GM12801 (cell line): ENCODE measurements around the gene DHX30.

ENCODE experiments used
- TF ChIP-seq, protein P1 (sequence below): IDR thresholded peaks from one replicate; pipeline ENCODE4 v1.5.1; 2011; ENCODE audit warnings: control low read depth; ENCODE audit not compliant: insufficient read length; ENCODE audit errors: extremely low read depth

The DHX30 gene

DNA sequence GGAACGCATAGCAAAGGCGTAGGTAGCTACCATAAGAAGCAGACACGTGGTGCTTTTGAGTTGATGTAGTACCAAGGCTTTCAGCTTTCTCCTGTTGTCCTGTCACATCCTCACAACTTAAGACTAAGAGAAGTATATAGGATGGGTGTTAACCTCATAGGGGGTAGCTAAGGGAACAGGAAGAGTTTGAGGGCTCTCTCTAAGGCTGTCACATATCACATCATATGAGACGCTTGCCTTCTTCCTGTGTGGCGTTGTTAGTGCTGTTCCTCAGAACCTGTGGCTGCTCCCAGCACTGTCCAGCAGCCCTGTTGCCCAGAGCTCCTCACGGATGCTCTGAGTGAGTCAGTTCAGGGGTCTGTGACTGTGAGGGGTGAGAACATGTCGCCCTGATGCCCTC lies 14.7 kb downstream of the DHX30 start:
- TF ChIP-seq, protein P1, sequence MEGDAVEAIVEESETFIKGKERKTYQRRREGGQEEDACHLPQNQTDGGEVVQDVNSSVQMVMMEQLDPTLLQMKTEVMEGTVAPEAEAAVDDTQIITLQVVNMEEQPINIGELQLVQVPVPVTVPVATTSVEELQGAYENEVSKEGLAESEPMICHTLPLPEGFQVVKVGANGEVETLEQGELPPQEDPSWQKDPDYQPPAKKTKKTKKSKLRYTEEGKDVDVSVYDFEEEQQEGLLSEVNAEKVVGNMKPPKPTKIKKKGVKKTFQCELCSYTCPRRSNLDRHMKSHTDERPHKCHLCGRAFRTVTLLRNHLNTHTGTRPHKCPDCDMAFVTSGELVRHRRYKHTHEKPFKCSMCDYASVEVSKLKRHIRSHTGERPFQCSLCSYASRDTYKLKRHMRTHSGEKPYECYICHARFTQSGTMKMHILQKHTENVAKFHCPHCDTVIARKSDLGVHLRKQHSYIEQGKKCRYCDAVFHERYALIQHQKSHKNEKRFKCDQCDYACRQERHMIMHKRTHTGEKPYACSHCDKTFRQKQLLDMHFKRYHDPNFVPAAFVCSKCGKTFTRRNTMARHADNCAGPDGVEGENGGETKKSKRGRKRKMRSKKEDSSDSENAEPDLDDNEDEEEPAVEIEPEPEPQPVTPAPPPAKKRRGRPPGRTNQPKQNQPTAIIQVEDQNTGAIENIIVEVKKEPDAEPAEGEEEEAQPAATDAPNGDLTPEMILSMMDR = no peak

DNA sequence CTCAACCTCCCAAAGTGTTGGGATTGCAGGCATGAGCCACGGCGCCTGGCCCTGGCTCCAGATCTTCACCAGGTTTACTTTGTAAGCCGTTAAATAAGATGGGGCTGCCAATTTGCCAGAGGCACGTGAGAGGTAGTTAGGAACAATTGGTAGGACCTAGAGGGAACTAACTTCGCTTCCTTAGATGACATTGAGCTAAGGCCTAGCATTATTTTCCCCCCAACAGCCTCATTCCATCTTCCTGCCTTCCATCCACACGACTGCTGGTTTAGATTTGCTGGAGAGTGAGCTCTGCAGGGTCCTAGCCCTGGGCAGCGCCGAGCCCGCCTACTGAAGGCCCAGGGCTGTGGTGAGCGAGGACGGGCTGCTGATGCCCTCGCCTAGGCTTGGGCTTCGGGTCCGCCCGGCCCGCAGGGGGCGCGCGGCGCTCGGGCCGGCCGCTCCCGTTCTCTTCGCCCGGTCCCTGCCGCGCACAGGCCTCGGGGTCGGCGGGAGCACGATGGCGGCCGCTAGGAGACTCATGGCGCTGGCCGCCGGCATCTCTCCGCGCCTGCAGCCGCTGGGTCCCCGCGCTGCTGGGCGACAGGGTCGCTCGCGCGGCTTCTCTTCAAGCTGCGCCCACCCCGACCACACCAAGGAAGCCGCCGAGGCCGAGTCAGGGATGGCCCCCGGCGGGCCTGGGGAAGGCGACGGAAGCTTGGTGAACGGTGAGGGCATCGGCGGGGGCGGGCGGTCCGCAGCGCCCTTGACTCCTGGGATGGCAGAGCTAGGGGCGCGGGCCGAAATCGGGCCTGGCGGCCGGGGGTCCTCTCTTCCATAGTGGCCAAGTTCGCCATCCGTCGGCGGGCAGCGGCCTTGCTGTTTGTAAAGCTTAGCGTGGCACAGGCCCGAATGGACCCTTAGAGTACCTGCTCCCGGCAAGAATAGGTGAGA lies 21.9 kb downstream of the DHX30 start:
- TF ChIP-seq, protein P1 = no peak

DNA sequence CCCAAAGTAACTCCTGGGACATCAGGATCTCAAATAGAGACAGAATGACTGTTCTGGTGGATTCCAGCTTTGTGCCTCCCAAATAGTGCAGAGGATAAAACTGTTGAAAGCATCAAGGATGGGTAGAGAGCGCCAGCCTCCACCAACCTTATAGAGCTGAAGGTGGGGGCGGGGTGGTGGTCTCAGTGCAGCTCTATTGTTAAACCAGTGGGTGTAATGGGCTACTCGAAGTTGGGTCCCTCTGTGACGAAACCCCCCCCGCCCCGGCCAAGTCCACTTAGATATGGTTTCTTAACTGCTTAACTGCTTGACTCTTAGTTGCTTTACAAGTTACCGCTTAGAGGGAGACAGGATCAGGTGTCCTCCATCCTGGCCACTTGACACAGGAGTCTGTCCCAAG lies 22.7 kb downstream of the DHX30 start:
- TF ChIP-seq, protein P1 = no peak

DNA sequence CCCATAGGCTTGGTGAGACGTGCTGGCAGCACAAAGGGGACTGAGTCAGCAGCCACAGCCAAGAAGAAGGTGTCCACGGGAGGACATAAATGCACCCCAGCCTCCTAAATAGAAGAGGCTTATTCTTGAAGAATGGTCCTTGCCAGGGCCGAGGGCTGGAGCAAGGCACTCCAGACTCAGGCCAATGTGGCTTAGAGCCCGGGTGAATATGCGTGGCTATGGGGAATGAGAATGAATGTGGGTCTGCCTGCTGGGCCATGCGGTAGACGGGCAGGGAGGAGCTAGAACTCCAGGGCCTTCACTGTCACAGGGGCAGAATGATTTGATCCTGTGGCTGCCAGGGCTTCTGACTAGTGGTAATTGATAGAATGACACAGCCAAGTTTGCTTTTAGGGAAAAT lies 34.0 kb downstream of the DHX30 start:
- TF ChIP-seq, protein P1 = no peak

DNA sequence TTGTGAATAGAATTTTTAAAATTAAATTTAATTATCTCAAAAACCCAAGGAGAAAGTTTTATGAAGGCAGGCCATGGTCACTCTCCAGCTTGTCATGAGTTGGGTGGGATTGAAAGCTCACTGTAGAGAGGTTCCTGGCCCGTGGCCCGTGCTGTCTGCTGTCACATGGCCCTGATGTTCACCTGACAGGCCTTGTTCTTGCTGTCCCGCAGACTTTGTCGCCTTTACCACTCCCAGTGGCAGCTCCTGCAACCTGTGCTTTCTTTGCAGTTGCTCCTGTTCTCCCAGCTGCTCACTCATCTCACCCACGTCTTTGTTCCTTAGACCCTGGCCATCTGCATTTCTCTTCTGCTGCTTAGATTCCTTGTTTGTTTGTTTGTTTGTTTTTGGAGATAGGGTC lies 35.6 kb downstream of the DHX30 start:
- TF ChIP-seq, protein P1 = no peak

DNA sequence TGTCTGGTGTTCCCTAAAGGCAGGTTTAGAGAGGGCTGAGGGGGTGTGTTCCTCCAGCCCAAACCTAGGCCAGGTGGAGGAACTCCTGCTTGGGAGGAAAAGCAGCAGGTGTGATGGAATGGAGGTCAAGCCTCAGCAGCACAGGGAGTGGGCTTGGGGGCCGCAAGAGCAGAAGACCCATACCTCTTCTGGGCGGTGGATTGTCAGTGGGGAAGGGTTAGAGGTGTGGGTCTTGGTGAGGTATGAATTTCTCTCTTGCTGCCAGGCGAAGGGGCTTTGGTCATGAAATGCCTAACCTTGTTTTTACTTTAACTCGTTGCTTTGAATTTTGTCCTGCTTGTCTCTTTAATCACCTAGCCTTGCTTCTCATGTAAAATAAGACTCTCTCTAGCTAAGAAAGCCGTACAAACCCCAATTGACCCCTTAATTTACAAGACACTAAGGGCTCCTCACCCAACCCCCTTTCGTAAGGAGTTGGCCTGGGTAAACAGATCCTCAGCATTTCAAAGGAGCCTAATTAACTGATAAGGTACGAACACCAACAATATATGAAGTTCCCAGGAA lies 38.9 kb downstream of the DHX30 start:
- TF ChIP-seq, protein P1 = no peak

DNA sequence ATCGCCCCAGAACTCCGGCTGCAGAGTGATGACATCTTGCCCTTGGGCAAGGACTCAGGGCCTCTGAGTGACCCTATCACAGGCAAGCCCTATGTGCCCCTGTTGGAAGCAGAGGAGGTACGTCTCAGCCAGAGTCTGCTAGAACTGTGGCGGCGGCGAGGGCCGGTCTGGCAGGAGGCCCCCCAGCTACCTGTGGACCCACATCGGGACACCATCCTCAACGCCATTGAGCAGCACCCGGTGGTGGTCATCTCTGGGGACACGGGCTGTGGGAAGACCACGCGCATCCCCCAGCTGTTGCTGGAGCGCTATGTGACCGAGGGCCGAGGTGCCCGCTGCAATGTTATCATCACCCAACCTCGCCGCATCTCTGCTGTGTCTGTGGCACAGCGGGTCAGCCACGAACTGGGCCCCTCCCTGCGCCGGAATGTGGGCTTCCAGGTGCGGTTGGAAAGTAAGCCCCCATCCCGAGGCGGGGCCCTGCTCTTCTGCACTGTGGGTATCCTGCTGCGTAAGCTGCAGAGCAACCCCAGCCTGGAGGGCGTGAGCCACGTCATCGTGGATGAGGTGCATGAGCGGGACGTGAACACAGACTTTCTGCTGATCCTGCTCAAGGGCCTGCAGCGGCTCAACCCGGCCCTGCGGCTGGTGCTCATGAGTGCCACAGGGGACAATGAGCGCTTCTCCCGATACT lies 43.4 kb downstream of the DHX30 start:
- TF ChIP-seq, protein P1 = no peak
